H1 (cell line): Measurements from ENCODE around the gene NAA10. TPM values are rescaled to one million over a fixed set of nuclear protein-coding genes. Genes with fewer than 3 reads are reported as not detected.

Experiments
- CTCF ChIA-PET: fragments of 300-600 bp; sonication (Branson Sonifier 250); formaldehyde crosslinking; loops from one replicate; lab custom pipeline; 2021; ENCODE audit not compliant: partially characterized antibody; lab: Charles Lee
- POLR2A ChIA-PET: fragments of 300-600 bp; sonication (Branson Sonifier 250); formaldehyde crosslinking; loops from one replicate; lab custom pipeline; 2021; ENCODE audit warnings: inconsistent platforms; ENCODE audit not compliant: partially characterized antibody; lab: Charles Lee
- DNase-seq, 2 experiments: peaks; one replicate each; pipeline versions ENCODE4 v3.0.0 to v3.0.0-alpha.2; 2010 to 2022; ENCODE audit warnings: low spot score in 2 of 2, low read depth in 1 of 2, mixed read lengths in 1 of 2
- FAIRE-seq: peaks from 2 replicates; lab custom pipeline; 2011; peaks lifted over from hg19 to GRCh38; lab: Jason Lieb, UNC
- H2AFZ ChIP-seq: 2 replicates; pipeline ENCODE4 v1.8.1; 2012; ENCODE audit warnings: low read length, inconsistent platforms
- H2AK5ac ChIP-seq: 2 replicates; pipeline ENCODE4 v1.6.1; 2013; ENCODE audit warnings: low read depth, low read length
- H2BK120ac ChIP-seq: replicated peaks from 2 replicates; pipeline ENCODE3; 2013; ENCODE audit warnings: low read depth, low read length, inconsistent platforms
- H2BK12ac ChIP-seq: 2 replicates; pipeline ENCODE4 v1.6.1; 2013; ENCODE audit warnings: low read depth, low read length
- H2BK15ac ChIP-seq: 2 replicates; pipeline ENCODE4 v1.6.1; 2013; ENCODE audit warnings: low read length
- H2BK20ac ChIP-seq: 2 replicates; pipeline ENCODE4 v1.6.1; 2013; ENCODE audit warnings: low read length
- H2BK5ac ChIP-seq: 2 replicates; pipeline ENCODE4 v1.6.1; 2013; ENCODE audit warnings: low read depth, low read length
- H3K14ac ChIP-seq: 2 replicates; pipeline ENCODE4 v1.6.1; 2013; ENCODE audit warnings: inconsistent platforms; ENCODE audit not compliant: insufficient read length
- H3K18ac ChIP-seq: 2 replicates; pipeline ENCODE4 v1.6.1; 2013; ENCODE audit warnings: low read length; ENCODE audit errors: extremely low read depth
- H3K23ac ChIP-seq: 2 replicates; pipeline ENCODE4 v1.6.1; 2013; ENCODE audit warnings: inconsistent platforms; ENCODE audit not compliant: insufficient read length
- H3K23me2 ChIP-seq: 2 replicates; pipeline ENCODE4 v1.6.1; 2013; ENCODE audit warnings: low read depth, low read length
- H3K27ac ChIP-seq: 2 replicates; pipeline ENCODE4 v1.6.1; 2011; ENCODE audit warnings: low read depth, low read length, inconsistent platforms
- H3K27me3 ChIP-seq, 4 experiments: replicated peaks in 1 of 4; 1 replicate in 1 of 4; 2 replicates in 3 of 4; pipeline versions ENCODE4 v1.6.1 to v1.8.1; 2011 to 2013; ENCODE audit warnings: low read length in 3 of 4, mild to moderate bottlenecking in 3 of 4, inconsistent platforms in 2 of 4, mixed read lengths in 2 of 4, moderate library complexity in 1 of 4; ENCODE audit not compliant: control insufficient read depth in 3 of 4, insufficient read depth in 3 of 4; ENCODE audit errors: extremely low read depth in 1 of 4
- H3K36me3 ChIP-seq, 4 experiments: 2 replicates each; pipeline versions ENCODE4 v1.6.1 to v1.8.1; 2011 to 2013; ENCODE audit warnings: mild to moderate bottlenecking in 4 of 4, low read length in 3 of 4, moderate library complexity in 2 of 4, control low read depth in 1 of 4, inconsistent platforms in 1 of 4; ENCODE audit not compliant: insufficient read depth in 4 of 4, control insufficient read depth in 2 of 4
- H3K4ac ChIP-seq: replicated peaks from 2 replicates; pipeline ENCODE3; 2013; ENCODE audit warnings: low read length, low read depth, mixed read lengths, inconsistent platforms; ENCODE audit not compliant: insufficient read length
- H3K4me1 ChIP-seq, 4 experiments: replicated peaks in 1 of 4; 1 replicate in 1 of 4; 2 replicates in 3 of 4; pipeline versions ENCODE4 v1.6.1 to v1.8.1; 2011 to 2013; ENCODE audit warnings: low read length in 3 of 4, inconsistent platforms in 2 of 4, mixed read lengths in 1 of 4; ENCODE audit not compliant: insufficient read depth in 4 of 4, control insufficient read depth in 3 of 4
- H3K4me2 ChIP-seq, 2 experiments: 2 replicates each; pipeline versions ENCODE4 v1.6.1 to v1.8.1; 2011 to 2013; ENCODE audit warnings: low read depth in 2 of 2, low read length in 2 of 2, control low read depth in 1 of 2, inconsistent platforms in 1 of 2, mild to moderate bottlenecking in 1 of 2; ENCODE audit not compliant: insufficient read depth in 1 of 2
- H3K4me3 ChIP-seq, 4 experiments: fragments of 200-600, 300-600 bp in 1 of 4; sonication (generic), shearing (Covaris generic), sonication (Bioruptor Twin) in 1 of 4; 2 replicates each; pipeline versions ENCODE4 v1.5.1 to v1.8.1; 2011 to 2016; ENCODE audit warnings: low read length in 4 of 4, low read depth in 3 of 4, control low read depth in 2 of 4, inconsistent platforms in 2 of 4, mild to moderate bottlenecking in 2 of 4, mixed read lengths in 1 of 4, moderate library complexity in 1 of 4; ENCODE audit not compliant: insufficient read depth in 2 of 4; ENCODE audit errors: extremely low read depth in 1 of 4
- H3K56ac ChIP-seq: replicated peaks from 2 replicates; pipeline ENCODE3; 2013; ENCODE audit warnings: low read depth, mild to moderate bottlenecking, mixed read lengths, low read length, inconsistent platforms; ENCODE audit not compliant: insufficient read length
- H3K79me1 ChIP-seq: 2 replicates; pipeline ENCODE4 v1.6.1; 2013; ENCODE audit warnings: low read depth, low read length, control low read depth
- H3K79me2 ChIP-seq, 2 experiments: 2 replicates each; pipeline versions ENCODE4 v1.6.1 to v1.8.1; 2012 to 2013; ENCODE audit warnings: low read length in 2 of 2, mild to moderate bottlenecking in 2 of 2, inconsistent platforms in 1 of 2; ENCODE audit not compliant: insufficient read depth in 2 of 2, control insufficient read depth in 1 of 2
- H3K9ac ChIP-seq, 4 experiments: replicated peaks in 1 of 4; 1 replicate in 1 of 4; 2 replicates in 3 of 4; pipeline versions ENCODE4 v1.6.1 to v1.8.1; 2011 to 2013; ENCODE audit warnings: low read depth in 3 of 4, low read length in 3 of 4, control low read depth in 2 of 4, mild to moderate bottlenecking in 2 of 4, moderate library complexity in 2 of 4, inconsistent platforms in 1 of 4; ENCODE audit errors: extremely low read depth in 1 of 4
- H3K9me3 ChIP-seq, 2 experiments: 2 replicates each; pipeline versions ENCODE4 v1.6.1 to v1.8.1; 2012 to 2013; ENCODE audit warnings: mild to moderate bottlenecking in 2 of 2, moderate library complexity in 2 of 2, control low read depth in 1 of 2, inconsistent platforms in 1 of 2, low read depth in 1 of 2, low read length in 1 of 2, mixed read lengths in 1 of 2; ENCODE audit not compliant: insufficient read depth in 2 of 2
- H4K20me1 ChIP-seq, 2 experiments: replicated peaks in 1 of 2; 2 replicates each; pipeline versions ENCODE3 to v1.8.1; 2011 to 2013; ENCODE audit warnings: inconsistent platforms in 2 of 2, low read length in 2 of 2, mild to moderate bottlenecking in 1 of 2; ENCODE audit not compliant: insufficient read depth in 2 of 2, control insufficient read depth in 1 of 2
- H4K5ac ChIP-seq: 2 replicates; pipeline ENCODE4 v1.6.1; 2013; ENCODE audit warnings: low read length, low read depth, mixed read lengths, inconsistent platforms; ENCODE audit not compliant: insufficient read length
- H4K8ac ChIP-seq: 2 replicates; pipeline ENCODE4 v1.8.0; 2013; ENCODE audit warnings: mild to moderate bottlenecking, moderate library complexity, low read length, inconsistent platforms; ENCODE audit not compliant: insufficient read depth; ENCODE audit errors: extremely low read depth
- H4K91ac ChIP-seq: replicated peaks from 2 replicates; pipeline ENCODE3; 2013; ENCODE audit warnings: low read length, mixed read lengths, inconsistent platforms; ENCODE audit not compliant: insufficient read length
- CEBPB ChIP-seq: IDR thresholded peaks from 2 replicates; pipeline ENCODE4 v1.6.1; 2012; ENCODE audit warnings: low read depth, low read length
- WGBS, 2 experiments: shearing (Covaris generic) in 1 of 2; methylation state at CpG; one replicate each; pipeline versions ENCODE4 v1.1.6 to v1.1.7; 2013 to 2015; ENCODE audit warnings: low lambda C conversion rate in 2 of 2, mixed read lengths in 2 of 2, inconsistent platforms in 1 of 2, low coverage in 1 of 2, missing lambda C conversion rate in 1 of 2; ENCODE audit not compliant: insufficient replicate concordance in 2 of 2, insufficient coverage in 1 of 2, insufficient read length in 1 of 2; ENCODE audit errors: extremely low coverage in 1 of 2, missing lambda C conversion rate in 1 of 2; 5-methylcytosine and 5-hydroxymethylcytosine counted together
- polyA plus RNA-seq, 7 experiments: library from polyadenylated mRNA; depleted of rRNA in 3 of 7; stranded (reverse) in 5 of 7; unstranded in 2 of 7; fragments of >200 nt in 5 of 7; fragments of 200-250 nt in 2 of 7; gene quantifications; 1 replicate in 5 of 7; 2 replicates in 1 of 7; 4 replicates in 1 of 7; pipeline versions ENCODE4 v1.2.1 to v1.2.3, GENCODE V29; 2011 to 2013; ENCODE audit warnings: missing spikeins in 2 of 7, mixed read lengths in 2 of 7
- total RNA-seq: library from RNA; stranded (reverse); fragmentation: NEBNext Ultra II Directional; extraction: Animal tissue kit (Norgen Biotek cat#: 25700); gene quantifications from 2 replicates; pipeline ENCODE4 v1.2.1, GENCODE V29; 2021

The NAA10 gene
- total and polyA plus RNA-seq, 2 of the 8 experiments (the other 6 are each of a cell fraction or from before 2014, with no cell fraction given), result 80.4 to 98.8 TPM

DNA sequence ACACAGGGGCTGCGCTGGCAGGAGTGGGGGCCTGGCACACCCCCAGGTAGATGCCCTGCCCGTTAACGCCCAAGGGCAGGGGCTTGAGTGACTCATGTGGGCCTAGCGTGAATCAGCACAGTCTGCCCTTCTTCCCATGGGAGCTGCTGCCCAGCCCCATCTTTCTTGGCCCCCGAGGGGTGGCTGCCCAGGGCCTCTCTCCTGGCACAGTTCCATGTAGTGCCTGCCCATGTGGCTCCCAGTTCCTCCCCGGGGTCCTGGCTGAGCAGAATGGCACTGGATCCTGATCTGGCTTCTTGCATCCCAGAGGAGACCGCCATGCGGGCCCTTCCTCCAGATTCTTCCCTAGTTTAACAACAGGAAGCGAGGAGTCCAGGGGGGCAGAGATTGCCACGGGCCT, 32.5 kb downstream of the NAA10 start:
- H3K9ac ChIP-seq, result no peak overlapping the region
- TF ChIP-seq CEBPB, result no peak
- no peak overlapping the region for H3K27ac ChIP-seq
- no peak overlapping the region for H3K56ac ChIP-seq
- H3K23me2 ChIP-seq, result peaks cover 3% of the 10 kb centered on the region; the same call in 1 of the 2 replicates
- ChIA-PET CTCF (interaction anchor here (1.1 kb wide), 1 partner anchor 23 kb away, joined by 3 read pairs; no protein-coding TSS in a partner anchor), POLR2A (interaction anchor here (0.6 to 0.7 kb wide), 3 partner anchors 9 to 39 kb away, joined by 3 read pairs; partner anchors contain the start of gene ARHGAP4)
- H2BK20ac ChIP-seq, result no peak overlapping the region
- H3K9me3 ChIP-seq, result no peaks in the 10 kb centered on the region
- H4K91ac ChIP-seq, result no peak overlapping the region
- H2AK5ac ChIP-seq, result no peak overlapping the region
- no peak overlapping the region for H3K14ac ChIP-seq
- no peak overlapping the region for H3K23ac ChIP-seq
- no peak overlapping the region for H2BK120ac ChIP-seq
- no peak overlapping the region for H3K4ac ChIP-seq
- no peak overlapping the region for H3K4me3 ChIP-seq
- no peak overlapping the region for H2BK5ac ChIP-seq
- H2AFZ ChIP-seq, result no peak overlapping the region
- no peak overlapping the region for H2BK15ac ChIP-seq
- no peaks in the 10 kb centered on the region for H3K79me2 ChIP-seq
- peaks cover 0 to 4% of the 10 kb centered on the region in 2 experiments for H4K20me1 ChIP-seq
- H2BK12ac ChIP-seq, result peak overlapping the region; percentile 60; the same call in 1 of the 2 replicates
- no peak overlapping the region for H3K4me2 ChIP-seq
- H4K5ac ChIP-seq, result no peak overlapping the region
- H3K79me1 ChIP-seq, result no peaks in the 10 kb centered on the region
- peaks cover 0 to 12% (median 0%) of the 10 kb centered on the region in 4 experiments; a peak in 1 of 7 replicates for H3K4me1 ChIP-seq
- FAIRE-seq, result no peak
- H3K18ac ChIP-seq, result no peak overlapping the region
- no peak overlapping the region for H4K8ac ChIP-seq
- no peak for DNase-seq
- H3K27me3 ChIP-seq, result no peaks in the 10 kb centered on the region
- no peaks in the 10 kb centered on the region for H3K36me3 ChIP-seq
- WGBS, 2 experiments, result 78% methylated on average over 5 of the region's 10 CpGs; no CpG with 5 or more reads in 1 of the 2 experiments
